Testis (tissue), 2 donors: ENCODE measurements around the gene EXTL2.

Experiments used
- CTCF ChIP-seq, 3 experiments: fragments of 450-650 bp in 2 of 3; fragments of 200-600 bp in 1 of 3; sonication (generic) in 1 of 3; IDR thresholded peaks; one replicate each; pipeline ENCODE4 v1.5.1; 2016 to 2019; ENCODE audit warnings: antibody characterized with exemption in 3 of 3, mild to moderate bottlenecking in 2 of 3, moderate library complexity in 1 of 3
- POLR2A ChIP-seq: fragments of 450-650 bp; IDR thresholded peaks from one replicate; pipeline ENCODE4 v1.6.1; 2017; ENCODE audit warnings: antibody characterized with exemption, mild to moderate bottlenecking, moderate library complexity

- TF ChIP-seq CTCF (IDR thresholded peaks at IDR 0.05): no peak
- no peak for TF ChIP-seq POLR2A
Observed at GRCh38 chr1:100835866-100836842, 58.5 kb downstream of the EXTL2 start.
